HG02571 (cell line): ENCODE results near the gene ZDHHC11.
"Not testable (repeated sequence)": the region's sequence is repeated elsewhere in the genome, so short reads cannot be mapped to it uniquely, and the experiment has no call there.

Experiments used
- ATAC-seq: cut with Tn5 transposase; IDR thresholded peaks from one replicate; pipeline ENCODE4 v1.9.1; 2021; ENCODE audit warnings: mild to moderate bottlenecking, moderate library complexity; ENCODE audit not compliant: unreplicated experiment

Gene ZDHHC11

DNA sequence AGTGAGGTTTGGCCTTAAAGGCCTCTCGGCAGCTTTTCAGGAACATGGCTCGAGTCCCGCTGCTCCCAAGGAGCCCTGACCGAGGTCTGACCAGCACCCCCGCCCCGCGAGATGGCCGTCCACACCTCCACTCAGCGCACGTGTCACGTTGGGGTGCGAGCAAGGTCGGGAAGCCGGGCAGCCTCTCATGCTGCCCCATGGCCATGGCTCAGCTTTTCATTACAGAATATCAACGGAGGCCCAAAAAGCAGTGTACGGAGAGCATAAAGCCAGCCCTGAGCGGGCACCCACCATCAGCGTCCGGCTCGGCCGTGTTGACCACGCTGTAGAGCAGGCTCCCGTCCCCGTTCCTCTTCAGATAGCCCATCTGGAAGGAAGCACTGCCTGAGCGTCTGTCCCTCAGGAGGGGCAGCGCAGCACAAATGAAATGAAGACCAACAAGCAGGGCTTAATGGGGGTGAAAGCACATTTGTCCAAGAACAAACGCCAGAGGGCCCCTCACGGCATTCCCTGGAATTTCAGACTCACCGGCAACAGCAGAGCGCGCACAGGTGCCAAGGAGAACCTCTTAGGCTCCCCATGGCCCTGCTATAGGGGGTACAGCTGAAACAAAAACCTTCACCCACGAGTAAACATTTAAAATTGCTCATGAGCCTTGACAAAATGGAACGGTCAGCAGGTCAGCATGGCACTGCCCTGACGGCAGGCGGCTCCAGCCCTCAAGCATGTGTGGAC is 30.2 kb upstream of the ZDHHC11 start:
- ATAC-seq = no peak

DNA sequence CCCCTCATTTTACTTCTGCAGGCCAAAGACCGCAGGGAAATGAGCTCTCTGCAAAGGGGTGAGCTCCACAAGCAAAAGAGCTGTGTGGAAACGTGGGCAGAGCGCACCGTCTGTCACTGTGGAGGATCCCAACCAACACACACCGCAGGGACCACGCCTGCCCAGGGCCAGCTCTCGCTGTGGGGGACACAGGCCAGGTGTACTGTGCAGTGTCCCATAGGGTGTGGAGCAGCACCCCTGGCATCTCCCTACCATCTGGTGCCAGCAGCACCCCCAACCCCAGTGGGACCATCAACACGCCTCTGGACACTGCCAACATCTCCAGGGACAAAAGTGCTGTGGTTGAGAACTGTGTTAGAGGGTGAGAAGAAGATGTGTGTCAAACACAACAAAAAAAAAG is 27.9 kb upstream of the ZDHHC11 start:
- ATAC-seq = not testable (repeated sequence)

DNA sequence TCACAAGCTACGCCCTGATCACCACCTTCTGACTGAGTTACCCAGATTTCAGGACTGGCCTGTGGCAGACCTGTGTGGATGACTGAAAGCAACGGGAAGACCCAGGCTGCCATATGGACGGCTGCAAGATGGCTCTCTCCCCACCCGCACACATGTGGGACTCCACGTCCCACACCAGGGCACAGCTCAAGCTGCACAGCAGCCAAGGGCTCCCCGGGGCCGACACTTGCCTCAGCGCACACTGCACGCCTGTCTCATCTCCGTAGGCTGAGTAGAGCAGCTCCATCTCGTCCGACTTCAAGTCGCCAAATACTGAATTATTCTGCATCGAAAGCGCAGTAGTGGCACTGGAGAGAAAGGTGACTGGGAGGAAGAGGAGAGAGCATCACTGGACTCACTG is 27.3 kb upstream of the ZDHHC11 start:
- no peak for ATAC-seq

DNA sequence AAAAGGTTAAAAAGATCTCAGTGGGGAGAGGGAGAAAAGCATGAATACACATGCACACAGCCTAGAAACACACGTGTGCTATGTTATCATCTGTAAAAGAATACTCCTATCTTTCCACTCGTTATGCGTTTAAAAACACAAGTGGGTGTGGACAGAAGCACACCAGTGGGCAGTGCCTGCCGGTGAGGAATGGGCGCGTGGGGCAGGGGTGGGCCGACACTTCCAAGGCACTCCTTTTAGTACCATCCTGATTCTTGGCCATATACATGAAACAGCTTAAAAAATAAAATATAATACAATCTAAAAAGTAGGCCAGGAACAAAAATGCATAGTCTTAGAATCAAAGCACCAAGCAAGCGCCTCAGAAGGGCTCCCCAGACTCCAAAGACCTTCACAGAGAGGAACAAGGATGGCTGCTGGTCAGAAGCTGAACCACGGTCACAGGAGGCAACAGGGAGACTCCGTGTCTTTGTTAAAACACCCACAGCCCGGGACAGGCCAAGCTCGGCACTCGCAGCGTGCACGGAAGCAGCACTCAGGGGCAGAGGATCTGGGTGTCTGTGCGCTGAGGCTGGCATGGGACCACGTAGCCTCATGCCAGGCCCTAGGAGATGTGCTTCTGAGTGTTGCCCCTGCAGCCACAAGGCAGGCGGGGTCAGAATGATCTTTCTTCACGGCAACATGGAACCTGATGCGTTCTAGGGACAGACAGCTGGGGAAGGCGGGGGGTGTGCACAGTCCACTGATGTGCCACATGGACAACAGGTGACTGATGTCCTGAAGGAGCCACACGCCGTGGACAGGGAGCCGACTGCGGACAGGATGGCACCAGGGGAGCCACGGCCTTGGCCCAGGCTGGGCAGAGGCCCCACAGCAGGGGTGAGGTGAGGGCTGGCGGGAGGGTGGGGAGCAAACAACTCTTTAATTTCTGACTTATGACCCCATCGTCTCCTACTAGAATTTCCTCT is 25.9 kb upstream of the ZDHHC11 start:
- ATAC-seq = no peak

DNA sequence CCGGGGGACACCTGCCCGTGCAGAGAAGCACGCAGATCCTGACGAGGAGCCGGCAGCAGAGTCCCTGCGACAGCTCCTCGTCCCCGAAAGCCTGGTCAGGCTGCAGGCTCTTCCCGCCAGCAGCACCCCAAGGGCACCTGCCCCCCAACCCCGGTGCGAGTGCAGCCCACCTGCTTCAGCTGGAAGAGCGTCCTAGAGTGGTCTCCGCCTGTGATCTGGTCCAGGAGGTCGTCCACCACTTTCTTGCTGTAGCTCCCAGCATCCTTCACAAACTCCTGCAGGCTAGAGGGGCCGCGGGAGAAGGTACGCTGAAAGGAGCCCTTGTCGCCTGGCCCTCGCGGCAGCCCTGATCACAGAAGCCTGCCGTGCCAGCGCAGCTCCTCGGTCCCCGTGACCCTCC is 25.1 kb upstream of the ZDHHC11 start:
- no peak for ATAC-seq

DNA sequence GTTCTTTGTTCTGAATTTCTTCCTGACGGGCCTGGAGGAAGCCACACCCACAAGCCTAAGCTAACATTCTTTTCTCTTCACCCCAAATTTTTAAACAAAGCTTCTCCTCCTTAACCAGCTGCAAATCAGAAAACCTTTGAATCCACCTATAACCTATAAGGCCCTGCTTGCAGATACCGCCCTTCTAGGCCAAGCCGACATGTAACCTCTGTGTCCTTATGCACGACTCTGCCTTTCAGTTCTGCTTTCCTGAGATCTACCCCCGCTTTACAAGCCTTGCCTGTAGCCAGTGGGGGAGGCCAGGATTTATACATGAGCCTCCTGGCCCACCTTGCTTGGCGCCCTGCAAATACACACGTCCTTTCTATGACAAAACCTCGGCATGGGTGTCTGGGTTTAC is 22.5 kb upstream of the ZDHHC11 start:
- no peak for ATAC-seq

DNA sequence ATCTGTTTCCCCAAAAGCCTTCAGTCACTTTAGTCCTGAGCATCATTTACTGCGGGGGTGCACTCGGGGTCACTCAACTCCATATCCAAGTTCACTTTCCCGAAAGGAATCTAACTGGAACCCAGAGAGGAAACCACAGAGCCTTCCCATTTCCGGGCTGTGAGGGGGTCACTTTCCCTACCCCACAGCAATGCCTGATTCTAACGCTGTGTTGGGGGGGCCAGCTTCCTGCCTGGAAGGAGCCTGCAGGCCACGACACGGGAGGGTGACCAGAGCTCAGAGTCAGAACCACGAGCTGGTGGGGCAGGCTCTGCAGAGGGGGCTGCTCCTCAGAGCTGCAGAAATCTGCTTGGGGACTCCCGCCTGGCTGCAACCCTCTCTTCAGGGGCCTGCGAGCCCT is 21.5 kb upstream of the ZDHHC11 start:
- no peak for ATAC-seq

DNA sequence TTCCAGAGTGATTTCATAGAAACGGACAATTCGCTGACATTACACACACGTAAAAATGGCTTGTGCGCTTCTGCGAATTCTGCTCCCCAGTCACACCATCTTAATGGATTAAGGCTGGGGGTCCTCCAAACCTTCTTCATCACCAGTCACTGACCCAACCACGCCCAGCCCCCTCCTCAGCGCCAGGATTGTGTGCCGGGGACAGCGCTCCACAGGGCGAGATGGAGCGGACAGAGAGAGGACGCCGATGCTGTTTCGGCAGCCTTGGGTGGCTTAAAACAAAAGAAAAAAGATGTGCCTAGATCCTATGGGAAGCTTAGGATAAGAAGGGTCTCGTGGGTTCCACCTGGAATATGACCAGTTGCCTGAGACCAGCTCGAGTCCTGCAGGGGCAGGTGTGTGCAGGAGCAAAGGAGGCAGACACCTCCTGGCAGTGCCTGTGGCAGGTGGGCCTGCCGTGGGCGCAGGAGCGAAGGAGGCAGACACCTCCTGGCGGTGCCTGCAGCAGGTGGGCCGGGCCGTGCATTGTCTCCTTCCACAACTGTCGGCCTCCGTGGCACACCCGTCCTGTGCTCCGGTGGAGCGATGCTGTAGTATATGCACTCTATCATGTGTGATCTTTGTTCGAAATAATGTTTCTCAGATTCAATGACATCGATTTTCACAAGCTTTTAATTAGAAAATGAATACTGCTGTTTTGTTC is 21.0 kb upstream of the ZDHHC11 start:
- ATAC-seq = no peak

DNA sequence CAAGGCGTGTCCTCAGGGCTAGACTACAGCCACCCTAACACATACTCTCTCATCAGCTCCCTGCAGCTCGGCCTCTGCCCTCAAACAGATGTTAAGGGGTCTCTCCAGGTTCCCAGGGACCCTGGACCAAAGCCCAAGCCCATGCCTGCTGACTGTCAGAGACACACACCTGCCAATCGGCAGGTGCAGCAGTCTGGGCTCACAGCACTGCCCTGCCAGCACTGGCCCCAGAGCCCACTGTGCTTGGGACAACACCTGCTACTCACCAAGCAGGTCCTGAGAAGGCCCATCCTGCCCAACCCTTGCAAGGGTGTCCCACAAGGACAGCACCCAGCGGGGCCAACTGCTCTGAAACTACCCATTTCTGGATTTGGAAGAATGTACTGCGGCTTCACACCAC is 20.2 kb upstream of the ZDHHC11 start:
- ATAC-seq = no peak

DNA sequence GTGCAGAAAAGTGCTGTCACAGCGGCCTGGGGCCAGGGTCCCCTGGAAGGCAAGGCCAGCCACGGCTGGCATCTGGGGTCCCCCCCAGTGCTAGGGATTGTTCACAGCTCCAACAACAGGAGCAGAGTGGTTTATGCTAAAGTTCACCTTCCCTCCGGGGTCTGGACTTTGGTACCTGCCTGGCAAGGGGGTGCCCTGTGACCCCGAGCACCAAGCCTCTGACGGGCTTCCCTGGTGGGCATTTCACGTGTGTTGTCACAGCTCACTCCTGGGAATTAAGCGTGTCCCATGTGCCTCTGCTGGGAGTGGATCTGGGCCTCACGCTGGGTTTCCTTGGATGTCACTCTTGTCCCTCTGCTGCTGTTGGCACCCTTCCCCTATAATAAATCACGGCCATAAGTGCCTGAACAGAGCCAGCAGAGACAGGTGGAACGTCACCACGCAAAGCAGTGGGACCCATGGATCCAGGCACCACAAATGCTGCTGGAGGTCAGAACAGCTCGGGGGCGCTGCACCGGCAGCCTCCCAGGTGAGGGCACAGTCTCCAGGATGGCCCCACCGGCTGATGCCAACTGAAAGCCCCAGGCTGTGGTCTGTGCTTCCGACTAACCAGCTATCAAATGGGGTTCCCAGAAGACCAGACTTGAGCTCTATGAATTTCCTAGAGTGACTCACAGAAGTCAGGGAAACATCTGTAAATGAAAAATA is 17.8 kb upstream of the ZDHHC11 start:
- ATAC-seq = no peak

DNA sequence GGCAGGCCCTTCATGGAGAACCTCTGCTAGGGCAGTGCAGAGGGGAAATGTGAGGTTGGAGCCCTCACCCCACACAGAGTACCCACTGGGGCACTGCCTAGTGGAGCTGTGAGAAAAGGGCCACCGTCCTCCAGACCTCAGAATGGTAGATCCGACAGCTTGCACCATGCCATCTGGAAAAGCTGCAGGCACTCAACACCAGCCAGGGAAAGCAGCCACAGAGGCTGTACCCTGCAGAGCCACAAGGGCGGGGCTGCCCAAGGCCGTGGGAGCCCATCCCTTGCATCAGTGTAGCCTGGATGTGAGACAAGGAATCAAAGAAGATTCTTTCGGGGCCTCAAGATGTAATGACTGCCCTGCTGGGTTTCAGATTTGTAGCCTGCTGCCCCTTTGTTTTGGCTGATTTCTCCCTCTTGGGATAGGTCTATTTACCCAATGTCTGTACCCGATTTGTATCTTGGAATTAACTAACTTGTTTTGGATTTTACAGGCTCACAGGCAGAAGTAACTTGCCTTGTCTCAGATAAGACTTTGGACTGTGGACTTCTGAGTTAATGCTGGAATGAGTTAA is 16.6 kb upstream of the ZDHHC11 start:
- ATAC-seq = no peak

DNA sequence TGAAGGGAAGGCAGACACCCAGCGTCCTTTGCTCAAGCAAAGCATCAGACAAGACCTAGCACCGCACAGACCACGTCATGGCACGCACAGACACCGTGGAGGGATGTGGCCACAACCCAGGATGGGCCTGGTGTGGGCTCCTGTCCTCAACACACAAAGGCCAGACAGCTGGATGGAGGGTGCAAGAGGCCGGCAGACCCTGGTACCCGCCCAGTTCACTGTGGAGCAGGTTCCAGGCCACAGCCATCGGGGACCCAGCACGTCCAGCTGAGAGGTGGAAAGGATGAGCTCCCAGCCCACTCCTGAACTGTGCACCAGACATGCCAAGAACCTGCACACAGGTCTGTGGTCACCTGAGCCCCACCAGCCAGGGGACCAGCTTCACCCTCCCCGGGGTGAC is 15.0 kb upstream of the ZDHHC11 start:
- no peak for ATAC-seq

DNA sequence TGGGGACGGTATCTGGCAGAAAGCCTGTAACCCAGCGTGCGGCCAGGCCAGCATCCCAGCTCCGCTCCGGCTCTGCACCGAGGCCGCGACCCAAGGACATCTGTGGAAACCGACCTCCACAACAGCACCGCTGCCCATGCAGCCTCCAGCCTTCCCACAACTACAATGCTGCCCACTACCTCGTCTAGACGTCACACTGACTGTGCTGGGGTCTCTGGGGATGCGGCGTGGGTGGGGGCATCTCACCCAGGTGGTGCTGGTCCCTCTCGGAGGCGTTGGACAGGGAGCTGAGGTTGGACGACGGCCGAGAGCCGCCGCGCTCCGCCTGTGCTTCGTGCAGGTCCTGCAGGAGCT is 14.4 kb upstream of the ZDHHC11 start:
- no peak for ATAC-seq

DNA sequence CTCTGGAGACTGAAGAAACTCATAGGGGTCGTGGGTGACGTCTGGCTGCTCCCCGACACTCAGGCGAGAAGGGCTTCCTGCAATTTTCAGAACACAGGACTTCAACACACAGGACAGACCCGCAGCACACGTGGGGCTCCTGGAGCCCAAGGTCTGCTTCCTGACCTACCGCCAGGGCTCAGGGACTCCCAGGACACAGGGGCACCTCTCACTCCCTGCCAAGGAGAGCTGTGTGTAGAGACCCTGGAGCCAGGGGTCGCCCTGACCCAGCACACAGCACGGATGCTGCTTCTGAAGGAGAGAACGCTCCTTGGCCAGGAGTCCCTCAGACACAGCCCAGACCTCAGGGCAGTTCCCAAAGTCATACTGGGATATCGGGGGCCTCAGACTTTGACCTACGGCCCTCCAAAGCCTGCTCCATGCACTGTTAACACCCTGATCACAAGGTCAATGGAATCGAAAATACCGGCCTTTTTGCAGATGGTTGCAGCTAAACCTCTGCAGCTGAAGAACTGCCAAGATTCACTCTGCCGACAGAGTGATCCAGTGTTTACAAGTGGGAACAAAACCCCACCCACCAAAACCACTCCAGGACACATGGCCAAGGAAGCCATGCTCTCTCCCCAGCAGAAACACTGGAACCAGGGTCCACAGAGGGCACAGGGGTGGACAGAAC is 13.8 kb upstream of the ZDHHC11 start:
- ATAC-seq = no peak

DNA sequence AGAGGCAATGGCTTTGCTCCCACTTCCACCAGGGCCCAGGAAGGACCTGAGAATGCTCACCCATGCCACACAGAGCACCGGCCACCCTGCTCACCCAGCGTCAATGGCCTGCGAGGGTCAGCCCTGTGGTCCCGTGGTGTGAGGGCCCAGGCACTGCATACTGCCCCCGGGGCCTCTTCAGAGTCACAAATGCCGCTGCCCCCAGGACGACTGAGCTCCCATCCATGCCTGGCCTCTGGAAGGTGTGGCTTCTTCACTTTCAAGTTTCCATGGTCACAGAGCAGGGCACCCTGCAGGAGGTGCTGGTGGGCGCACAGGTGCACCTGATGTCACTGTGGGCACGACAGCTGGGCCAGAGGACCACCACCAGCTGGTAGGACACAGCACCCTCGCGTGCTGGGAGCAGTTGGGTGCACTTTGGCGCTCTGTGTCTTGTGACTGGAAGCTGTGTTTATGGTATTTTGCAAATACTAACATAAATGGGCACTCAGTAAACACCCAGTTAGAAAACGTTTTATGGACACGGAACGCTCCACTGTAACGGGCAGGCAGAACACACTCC is 12.5 kb upstream of the ZDHHC11 start:
- ATAC-seq = no peak

DNA sequence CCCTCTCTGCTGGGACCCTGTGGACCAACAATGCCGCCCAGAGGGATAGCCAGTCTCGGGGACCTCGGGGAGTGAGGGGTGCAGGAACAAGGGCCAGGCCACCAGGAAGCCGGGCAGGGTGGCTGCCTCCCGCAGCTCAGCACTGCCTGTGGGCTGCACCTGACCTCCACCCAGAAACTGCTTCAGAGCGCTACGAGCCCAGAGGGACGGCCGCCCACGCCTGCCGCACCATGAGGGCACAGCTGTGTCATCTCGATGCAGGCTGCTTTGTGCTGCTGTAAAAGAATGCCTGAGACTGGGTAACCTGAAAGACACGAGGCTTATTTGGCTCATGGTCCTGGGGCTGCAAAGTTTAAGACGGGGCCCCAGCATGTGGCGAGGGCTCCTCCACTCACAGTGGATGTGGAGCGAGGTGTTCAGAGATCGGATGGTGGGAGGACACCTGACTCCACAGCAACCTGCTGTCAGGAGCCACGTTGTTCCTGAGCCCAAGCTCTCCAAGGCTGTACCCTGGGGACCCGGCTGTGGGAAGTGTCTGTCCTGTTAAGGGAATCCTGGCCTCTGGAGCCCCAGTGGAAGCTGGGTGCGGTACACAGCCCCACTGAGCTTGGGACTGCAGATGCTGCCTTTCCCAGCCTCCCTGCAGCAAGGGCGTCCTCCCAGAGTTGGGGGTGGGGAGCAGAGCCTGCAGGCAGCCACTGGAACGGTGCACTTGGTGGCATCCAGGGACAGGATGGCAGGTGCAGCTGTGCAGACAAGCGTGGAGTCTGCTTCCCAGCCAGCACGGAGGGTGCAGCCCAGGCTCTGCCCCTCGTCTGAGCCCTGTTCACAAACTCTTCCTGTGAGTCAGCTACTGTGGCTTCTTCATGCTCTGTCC is 11.8 kb upstream of the ZDHHC11 start:
- ATAC-seq = no peak

DNA sequence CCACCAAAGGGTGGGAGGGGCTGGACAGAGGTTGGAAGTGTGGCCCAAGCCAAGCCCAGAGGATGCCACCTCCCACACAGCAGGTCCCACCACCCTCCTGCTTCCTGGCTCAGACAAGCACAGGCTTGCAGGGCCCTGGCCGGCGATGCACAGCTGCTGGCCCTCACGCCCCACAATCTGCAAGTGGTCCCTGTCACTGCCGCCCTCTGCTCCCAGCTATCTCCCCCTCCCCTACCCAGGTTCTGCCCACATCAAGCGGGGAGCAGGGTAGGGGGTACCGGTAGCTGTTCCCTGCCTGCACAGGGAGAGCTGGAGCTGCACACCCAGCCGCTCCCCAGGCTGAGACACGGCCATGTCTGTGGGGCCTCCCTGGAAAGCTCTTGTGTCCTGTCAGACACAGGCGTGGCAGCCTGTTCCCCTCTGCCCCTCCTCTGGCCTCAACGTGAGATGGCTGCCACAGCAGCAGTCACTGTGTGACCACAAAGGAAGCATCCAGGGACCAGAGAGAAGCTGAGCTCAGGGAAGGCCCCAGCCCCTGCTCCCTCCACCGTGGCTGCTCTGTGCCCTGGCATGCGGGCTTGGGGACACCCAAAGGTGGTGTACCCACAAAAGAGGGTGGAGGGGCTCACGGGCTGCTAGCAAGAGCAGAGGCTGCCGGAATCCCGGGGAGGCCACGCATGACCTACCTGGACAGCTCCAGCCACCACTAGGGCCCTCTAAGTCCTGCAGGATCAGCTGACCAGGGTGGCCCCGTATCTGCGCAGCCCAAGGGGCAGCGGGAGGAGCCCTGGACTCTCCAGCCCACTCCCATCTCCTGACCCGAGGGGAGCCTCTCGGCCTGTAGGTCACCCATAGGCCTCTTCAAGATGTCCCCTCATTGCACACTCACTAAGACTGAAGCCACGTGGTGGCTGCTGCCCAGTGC is 10.9 kb upstream of the ZDHHC11 start:
- ATAC-seq = no peak
